HCT116 (cell line): ENCODE measurements around the gene FGF11. TPM values are rescaled to one million over a fixed set of nuclear protein-coding genes. Genes with fewer than 3 reads are reported as not detected.

Source experiments
- ATAC-seq: fragments of 200-7000 bp; cut with Tn5 transposase; 2 replicates; pipeline ENCODE4 v1.9.1; 2020; ENCODE audit warnings: mild to moderate bottlenecking, moderate library complexity
- BruUV-seq: library from RNA; stranded (reverse); fragments of 400-500 nt; replicated peaks from 2 replicates; lab custom pipeline; 2021; lab: Mats Ljungman, UMichigan
- CTCF ChIA-PET: fragments of 300-600 bp; sonication (Branson Sonifier 250); formaldehyde crosslinking; loops from one replicate; lab custom pipeline; 2021; ENCODE audit warnings: antibody characterized with exemption; lab: Charles Lee
- POLR2A ChIA-PET: fragments of 300-600, 350-600 bp; sonication (Branson Sonifier 250); formaldehyde crosslinking; loops from one replicate; lab custom pipeline; 2021; ENCODE audit warnings: antibody characterized with exemption; lab: Charles Lee
- RAD21 ChIA-PET, 2 experiments: fragments of 300-600 bp; sonication (Branson Sonifier 250); formaldehyde crosslinking; loops; one replicate each; lab custom pipeline; 2023; ENCODE audit warnings: low total read pairs in 2 of 2; ENCODE audit not compliant: uncharacterized antibody in 2 of 2, unreplicated experiment in 2 of 2, low non-redundant PET in 1 of 2; lab: Charles Lee
- DNase-seq: peaks from one replicate; pipeline ENCODE4 v3.0.0-alpha.2; 2010; ENCODE audit warnings: low read depth, low spot score
- H2AFZ ChIP-seq: fragments of 200-600 bp; shearing (Covaris generic), sonication (generic); 2 replicates; pipeline ENCODE4 v1.6.1; 2017; ENCODE audit warnings: low read depth, mixed run types, mixed read lengths, antibody characterized with exemption, low read length; ENCODE audit not compliant: poor library complexity, severe bottlenecking
- H3K27ac ChIP-seq: 2 replicates; pipeline ENCODE4 v1.5.1; 2012; ENCODE audit warnings: low read depth, low read length
- H3K27me3 ChIP-seq: fragments of 200-600 bp; sonication (generic); 2 replicates; pipeline ENCODE4 v1.6.1; 2016; ENCODE audit warnings: mixed run types, low read length, mixed read lengths; ENCODE audit not compliant: insufficient read depth
- H3K36me3 ChIP-seq, 2 experiments: fragments of 200-500 bp in 1 of 2; fragments of 200-600 bp in 1 of 2; sonication (Bioruptor generic) in 1 of 2; sonication (generic) in 1 of 2; 2 replicates each; pipeline versions ENCODE4 v1.5.1 to v1.6.1; 2014 to 2016; ENCODE audit warnings: low read length in 2 of 2, inconsistent platforms in 1 of 2, mixed read lengths in 1 of 2, mixed run types in 1 of 2; ENCODE audit not compliant: insufficient read depth in 2 of 2, control insufficient read depth in 1 of 2
- H3K4me1 ChIP-seq, 2 experiments: fragments of 200-600 bp in 1 of 2; sonication (generic) in 1 of 2; 2 replicates each; pipeline versions ENCODE4 v1.5.1 to v1.6.1; 2012 to 2017; ENCODE audit warnings: low read length in 2 of 2, inconsistent platforms in 1 of 2, mild to moderate bottlenecking in 1 of 2, mixed read lengths in 1 of 2, mixed run types in 1 of 2, moderate library complexity in 1 of 2; ENCODE audit not compliant: insufficient read depth in 2 of 2, control insufficient read depth in 1 of 2
- H3K4me2 ChIP-seq: fragments of 200-600 bp; sonication (generic); 2 replicates; pipeline ENCODE4 v1.6.1; 2017; ENCODE audit warnings: mixed run types, low read length, mixed read lengths
- H3K4me3 ChIP-seq, 2 experiments: fragments of 200-600 bp in 1 of 2; sonication (generic) in 1 of 2; replicated peaks in 1 of 2; 2 replicates each; pipeline ENCODE4 v1.5.1; 2011 to 2016; ENCODE audit warnings: low read length in 2 of 2, control low read depth in 1 of 2, low read depth in 1 of 2, mild to moderate bottlenecking in 1 of 2, mixed read lengths in 1 of 2, mixed run types in 1 of 2
- H3K79me2 ChIP-seq: fragments of 200-600 bp; sonication (generic); 2 replicates; pipeline ENCODE4 v1.6.1; 2017; ENCODE audit warnings: mild to moderate bottlenecking, mixed run types, low read length, moderate library complexity, mixed read lengths; ENCODE audit not compliant: insufficient read depth
- H3K9ac ChIP-seq: fragments of 200-600 bp; sonication (generic); 2 replicates; pipeline ENCODE4 v1.6.1; 2016; ENCODE audit warnings: low read length, mixed read lengths
- H3K9me2 ChIP-seq: fragments of 200-600 bp; sonication (generic), shearing (Covaris generic); 2 replicates; pipeline ENCODE4 v1.6.1; 2017; ENCODE audit warnings: mixed run types, mild to moderate bottlenecking, moderate library complexity; ENCODE audit not compliant: insufficient read depth
- H3K9me3 ChIP-seq, 2 experiments: fragments of 200-500 bp in 1 of 2; fragments of 200-600 bp in 1 of 2; sonication (Bioruptor generic) in 1 of 2; sonication (generic) in 1 of 2; 2 replicates each; pipeline ENCODE4 v1.6.1; 2014 to 2017; ENCODE audit warnings: low read length in 2 of 2, mixed read lengths in 2 of 2, inconsistent platforms in 1 of 2, low read depth in 1 of 2, mild to moderate bottlenecking in 1 of 2, mixed run types in 1 of 2, moderate library complexity in 1 of 2; ENCODE audit not compliant: control insufficient read depth in 1 of 2, insufficient read depth in 1 of 2
- H4K20me1 ChIP-seq: fragments of 200-600 bp; sonication (generic), shearing (Covaris generic); 2 replicates; pipeline ENCODE4 v1.6.1; 2017; ENCODE audit warnings: mixed run types, mild to moderate bottlenecking, moderate library complexity; ENCODE audit not compliant: insufficient read depth
- ATF3 ChIP-seq: IDR thresholded peaks from 2 replicates; pipeline ENCODE4 v1.6.1; 2012
- CEBPB ChIP-seq: IDR thresholded peaks from 2 replicates; pipeline ENCODE4 v1.6.1; 2012; ENCODE audit warnings: low read depth
- CTCF ChIP-seq, 3 experiments: fragments of 200-600 bp in 1 of 3; sonication (generic) in 1 of 3; IDR thresholded peaks in 2 of 3; conservative IDR thresholded peaks in 1 of 3; 2 replicates each; pipeline ENCODE4 v1.5.1; 2012 to 2017; ENCODE audit warnings: low read depth in 2 of 3, low read length in 2 of 3, antibody characterized with exemption in 1 of 3, borderline replicate concordance in 1 of 3, control low read depth in 1 of 3, mild to moderate bottlenecking in 1 of 3, mixed read lengths in 1 of 3, mixed run types in 1 of 3, moderate library complexity in 1 of 3; ENCODE audit not compliant: insufficient read depth in 1 of 3
- ELF1 ChIP-seq: IDR thresholded peaks from 2 replicates; pipeline ENCODE4 v1.6.1; 2012; ENCODE audit warnings: low read depth, borderline replicate concordance
- EZH2phosphoT487 ChIP-seq: fragments of 200-600 bp; IDR thresholded peaks from 2 replicates; pipeline ENCODE4 v1.6.1; 2018; ENCODE audit warnings: antibody characterized with exemption, borderline replicate concordance
- JUND ChIP-seq: IDR thresholded peaks from 2 replicates; pipeline ENCODE4 v1.6.1; 2012
- MAX ChIP-seq: IDR thresholded peaks from 2 replicates; pipeline ENCODE4 v1.6.1; 2012
- POLR2A ChIP-seq: IDR thresholded peaks from 2 replicates; pipeline ENCODE4 v1.7.0; 2011; ENCODE audit warnings: borderline replicate concordance; ENCODE audit not compliant: insufficient read depth, insufficient read length; ENCODE audit errors: extremely low read depth
- RAD21 ChIP-seq: IDR thresholded peaks from 2 replicates; pipeline ENCODE4 v1.6.1; 2012; ENCODE audit warnings: low read depth, mild to moderate bottlenecking
- SIN3A ChIP-seq: IDR thresholded peaks from 2 replicates; pipeline ENCODE4 v1.6.1; 2012; ENCODE audit warnings: low read depth
- SP1 ChIP-seq: IDR thresholded peaks from 2 replicates; pipeline ENCODE4 v1.6.1; 2012; ENCODE audit warnings: low read depth
- ZFX ChIP-seq: fragments of 450-650 bp; IDR thresholded peaks from 2 replicates; pipeline ENCODE4 v1.6.1; 2017
- intact Hi-C: fragments of 100-400 bp; cut with micrococcal nuclease; formaldehyde crosslinking; loops from 2 replicates; pipeline ENCODE4 v1.10.0; 2022
- total RNA-seq: library from RNA; stranded (reverse); gene quantifications from one replicate; pipeline ENCODE4 v1.2.1, GENCODE V29; 2021; ENCODE audit not compliant: unreplicated experiment

Gene FGF11
- total RNA-seq, 1 experiment from 2014 or later = 6.1 TPM

- Histone ChIP-seq H2AFZ (no peak overlapping the region), H3K9me3 (no peaks in the 10 kb centered on the region), H3K9ac (no peak overlapping the region), H3K9me2 (no peaks in the 10 kb centered on the region), H3K36me3 (no peaks in the 10 kb centered on the region), H3K4me1 (peaks cover 29 to 42% of the 10 kb centered on the region in 2 experiments), H3K4me2 (no peak overlapping the region), H3K27ac (no peak overlapping the region), H3K27me3 (no peaks in the 10 kb centered on the region), H3K4me3 (no peak overlapping the region), H4K20me1 (no peaks in the 10 kb centered on the region), H3K79me2 (no peaks in the 10 kb centered on the region)
- intact Hi-C loops = no loop called here
- no peak for ATAC-seq
- no peak for DNase-seq
- TF ChIP-seq ELF1 (no peak), SIN3A (no peak), POLR2A (no peak), ZFX (no peak), JUND (no peak)
- BruUV-seq = no TSS peak
- ChIA-PET CTCF (interaction anchor here (1.3 kb wide), 1 partner anchor 119 kb away, joined by 3 read pairs; no protein-coding TSS in a partner anchor), POLR2A (interaction anchor here (0.6 kb wide), 1 partner anchor 286 kb away, joined by 3 read pairs; no protein-coding TSS in a partner anchor), RAD21 (no interaction called here)
Measured at GRCh38 chr17:7441266-7441665, 2.0 kb downstream of the FGF11 start.

GRCh38 chr17:7442142-7442541 is 2.8 kb downstream of the FGF11 start:
- BruUV-seq = no TSS peak
- POLR2A ChIA-PET = no interaction called here
- Histone ChIP-seq H3K4me1 (peaks cover 23 to 33% of the 10 kb centered on the region in 2 experiments), H3K9ac (no peak overlapping the region), H3K27me3 (no peaks in the 10 kb centered on the region), H3K4me2 (no peak overlapping the region), H3K36me3 (no peaks in the 10 kb centered on the region), H3K9me3 (no peaks in the 10 kb centered on the region), H4K20me1 (no peaks in the 10 kb centered on the region), H3K79me2 (no peaks in the 10 kb centered on the region), H2AFZ (no peak overlapping the region), H3K27ac (no peak overlapping the region), H3K4me3 (no peak overlapping the region), H3K9me2 (no peaks in the 10 kb centered on the region)
- DNase-seq (no peak), ATAC-seq (no peak)
- TF ChIP-seq EZH2phosphoT487 = no peak
- TF ChIP-seq CEBPB = no peak
- no peak for TF ChIP-seq ZFX
- TF ChIP-seq JUND = no peak
- TF ChIP-seq SIN3A = no peak
- TF ChIP-seq SP1 = no peak
- TF ChIP-seq MAX = no peak
- TF ChIP-seq POLR2A = no peak
- TF ChIP-seq RAD21 = no peak
- TF ChIP-seq CTCF (IDR thresholded peaks at IDR 0.05 in 2 of 3, conservative IDR thresholded peaks at IDR 0.05 in 1 of 3; ENCODE audit: borderline replicate concordance in 1 of 3, insufficient read depth in 1 of 3, low read depth in 2 of 3, low read length in 2 of 3) = no peak
- TF ChIP-seq ATF3 = no peak
- CTCF ChIA-PET = interaction anchor here (1.3 kb wide), 1 partner anchor 118 kb away, joined by 3 read pairs; no protein-coding TSS in a partner anchor
- RAD21 ChIA-PET = no interaction called here
- intact Hi-C loops = no loop called here
